ENCODE results near the gene PER1.

DNA sequence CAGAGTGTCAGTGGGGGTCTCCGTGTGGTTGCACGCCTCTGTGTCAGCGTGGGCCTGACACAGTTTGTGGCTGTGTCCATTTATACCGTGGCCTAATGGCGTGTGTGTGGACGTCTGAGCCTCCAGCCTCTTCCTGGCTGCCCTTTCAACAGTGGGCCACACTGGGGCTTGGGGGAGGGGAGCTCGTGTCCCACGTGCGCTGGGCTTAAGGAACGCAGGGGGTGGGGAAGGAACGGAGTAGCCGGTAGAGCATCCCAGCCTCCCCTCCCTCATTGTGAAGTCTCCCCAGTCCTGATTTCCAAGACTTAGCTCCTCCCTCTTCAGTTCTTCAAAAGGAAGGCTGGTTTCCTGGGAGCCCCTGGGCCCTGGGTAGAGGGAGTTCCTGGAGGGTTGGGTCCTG, 18.8 kb downstream of the PER1 start:
- TF ChIP-seq, protein P1, sequence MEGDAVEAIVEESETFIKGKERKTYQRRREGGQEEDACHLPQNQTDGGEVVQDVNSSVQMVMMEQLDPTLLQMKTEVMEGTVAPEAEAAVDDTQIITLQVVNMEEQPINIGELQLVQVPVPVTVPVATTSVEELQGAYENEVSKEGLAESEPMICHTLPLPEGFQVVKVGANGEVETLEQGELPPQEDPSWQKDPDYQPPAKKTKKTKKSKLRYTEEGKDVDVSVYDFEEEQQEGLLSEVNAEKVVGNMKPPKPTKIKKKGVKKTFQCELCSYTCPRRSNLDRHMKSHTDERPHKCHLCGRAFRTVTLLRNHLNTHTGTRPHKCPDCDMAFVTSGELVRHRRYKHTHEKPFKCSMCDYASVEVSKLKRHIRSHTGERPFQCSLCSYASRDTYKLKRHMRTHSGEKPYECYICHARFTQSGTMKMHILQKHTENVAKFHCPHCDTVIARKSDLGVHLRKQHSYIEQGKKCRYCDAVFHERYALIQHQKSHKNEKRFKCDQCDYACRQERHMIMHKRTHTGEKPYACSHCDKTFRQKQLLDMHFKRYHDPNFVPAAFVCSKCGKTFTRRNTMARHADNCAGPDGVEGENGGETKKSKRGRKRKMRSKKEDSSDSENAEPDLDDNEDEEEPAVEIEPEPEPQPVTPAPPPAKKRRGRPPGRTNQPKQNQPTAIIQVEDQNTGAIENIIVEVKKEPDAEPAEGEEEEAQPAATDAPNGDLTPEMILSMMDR (CRISPR knock-in tag; IDR thresholded peaks at IDR 0.05) = no peak
- TF ChIP-seq FOXP1 (IDR thresholded peaks at IDR 0.05) = no peak
- TF ChIP-seq FOXP1 (CRISPR knock-in tag; IDR thresholded peaks at IDR 0.05) = no peak
- no peak for TF ChIP-seq ZNF343 (CRISPR knock-in tag; IDR thresholded peaks at IDR 0.05)
- no peak for TF ChIP-seq NFYC (CRISPR knock-in tag; IDR thresholded peaks at IDR 0.05)
- no peak for TF ChIP-seq FOSL1 (CRISPR knock-in tag; IDR thresholded peaks at IDR 0.05; ENCODE audit: borderline replicate concordance)
- no peak for TF ChIP-seq WIZ (CRISPR knock-in tag; IDR thresholded peaks at IDR 0.05)
- TF ChIP-seq, protein P2, sequence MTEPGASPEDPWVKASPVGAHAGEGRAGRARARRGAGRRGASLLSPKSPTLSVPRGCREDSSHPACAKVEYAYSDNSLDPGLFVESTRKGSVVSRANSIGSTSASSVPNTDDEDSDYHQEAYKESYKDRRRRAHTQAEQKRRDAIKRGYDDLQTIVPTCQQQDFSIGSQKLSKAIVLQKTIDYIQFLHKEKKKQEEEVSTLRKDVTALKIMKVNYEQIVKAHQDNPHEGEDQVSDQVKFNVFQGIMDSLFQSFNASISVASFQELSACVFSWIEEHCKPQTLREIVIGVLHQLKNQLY (CRISPR knock-in tag; IDR thresholded peaks at IDR 0.05) = no peak
- TF ChIP-seq, protein P3, sequence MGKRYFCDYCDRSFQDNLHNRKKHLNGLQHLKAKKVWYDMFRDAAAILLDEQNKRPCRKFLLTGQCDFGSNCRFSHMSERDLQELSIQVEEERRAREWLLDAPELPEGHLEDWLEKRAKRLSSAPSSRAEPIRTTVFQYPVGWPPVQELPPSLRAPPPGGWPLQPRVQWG (CRISPR knock-in tag; IDR thresholded peaks at IDR 0.05; ENCODE audit: borderline replicate concordance, low read depth) = no peak

All from HepG2 (cell line).